Bronchial epithelial cell (primary cell): Measurements from ENCODE around the gene TMEM120B. TPM values are rescaled to one million over a fixed set of nuclear protein-coding genes. Genes with fewer than 3 reads are reported as not detected.
"Not testable (repeated sequence)": the region's sequence is repeated elsewhere in the genome, so short reads cannot be mapped to it uniquely, and the experiment has no call there.

Experiments
- DNase-seq: peaks from one replicate; pipeline ENCODE4 v3.0.0-alpha.2; 2010; ENCODE audit warnings: low read depth
- FAIRE-seq: peaks from 2 replicates; lab custom pipeline; 2011; peaks lifted over from hg19 to GRCh38; lab: Jason Lieb, UNC
- H3K27me3 ChIP-seq: 2 replicates; pipeline ENCODE4 v1.5.1; 2011; ENCODE audit warnings: low read length; ENCODE audit not compliant: control insufficient read depth, insufficient read depth
- H3K36me3 ChIP-seq: 2 replicates; pipeline ENCODE4 v1.5.1; 2011; ENCODE audit warnings: low read length; ENCODE audit not compliant: control insufficient read depth, insufficient read depth
- H3K4me3 ChIP-seq: 2 replicates; pipeline ENCODE4 v1.5.1; 2011; ENCODE audit warnings: mild to moderate bottlenecking, low read depth, low read length, control low read depth
- total RNA-seq: library from RNA; depleted of rRNA; stranded (reverse); fragments of >200 nt; gene quantifications from 2 replicates; pipeline ENCODE4 v1.2.1, GENCODE V29; 2014
- TF ChIP-seq, protein P1 (sequence below): IDR thresholded peaks from 2 replicates; pipeline ENCODE4 v1.5.1; 2011; ENCODE audit warnings: mild to moderate bottlenecking, moderate library complexity, low read length, control low read depth, inconsistent platforms; ENCODE audit not compliant: insufficient read depth, severe bottlenecking

The TMEM120B gene
- total RNA-seq, 1 donor from 2014 or later: 9.7 TPM

DNA sequence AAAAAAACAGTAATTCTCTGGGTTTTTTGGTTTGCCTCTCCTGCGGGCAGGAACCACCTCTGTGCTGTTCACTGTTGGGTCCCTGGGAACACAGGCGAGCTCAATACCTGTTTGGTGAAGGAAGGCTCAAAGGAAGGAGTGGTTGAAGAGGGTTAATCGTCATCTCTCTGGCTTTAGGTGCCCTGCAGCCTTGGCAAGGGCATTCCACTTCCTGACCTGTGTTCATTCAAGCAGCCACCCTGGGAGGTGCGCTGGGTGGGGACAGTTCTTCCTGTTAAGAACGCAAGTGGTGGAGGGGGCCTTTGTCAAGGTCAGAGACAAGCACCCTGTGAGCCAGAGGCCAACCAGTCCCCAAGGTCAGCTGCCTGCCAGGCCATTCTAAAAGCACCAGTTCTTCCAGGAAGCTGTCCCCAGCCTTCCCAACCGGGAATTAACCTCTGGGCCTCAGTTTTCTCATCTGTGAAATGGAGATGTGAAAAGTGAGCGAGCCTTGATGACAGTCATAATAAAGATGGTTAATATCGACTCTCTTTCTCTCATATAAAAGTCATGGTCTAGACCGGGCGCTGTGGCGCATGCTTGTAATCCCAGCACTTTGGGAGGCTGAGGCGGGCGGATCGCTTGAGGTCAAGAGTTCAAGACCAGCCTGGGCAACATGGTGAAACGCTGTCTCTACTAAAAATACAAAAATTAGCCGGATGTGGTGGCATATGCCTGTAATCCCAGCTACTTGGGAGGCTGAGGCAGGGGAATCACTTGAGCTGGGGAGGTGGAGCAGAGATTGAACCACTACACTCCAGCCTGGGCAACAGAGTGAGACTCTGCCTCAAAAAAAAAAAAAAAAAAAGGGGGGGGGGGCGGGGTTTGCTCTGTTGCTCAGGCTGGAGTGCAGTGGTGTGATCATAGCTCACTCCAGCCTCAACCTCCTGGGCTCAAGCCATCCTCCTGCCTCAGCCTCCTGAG, 74.8 kb downstream of the TMEM120B start:
- Histone ChIP-seq H3K27me3 (no peaks in the 10 kb centered on the region), H3K4me3 (no peak overlapping the region), H3K36me3 (peaks cover 2% of the 10 kb centered on the region)
- TF ChIP-seq, protein P1, sequence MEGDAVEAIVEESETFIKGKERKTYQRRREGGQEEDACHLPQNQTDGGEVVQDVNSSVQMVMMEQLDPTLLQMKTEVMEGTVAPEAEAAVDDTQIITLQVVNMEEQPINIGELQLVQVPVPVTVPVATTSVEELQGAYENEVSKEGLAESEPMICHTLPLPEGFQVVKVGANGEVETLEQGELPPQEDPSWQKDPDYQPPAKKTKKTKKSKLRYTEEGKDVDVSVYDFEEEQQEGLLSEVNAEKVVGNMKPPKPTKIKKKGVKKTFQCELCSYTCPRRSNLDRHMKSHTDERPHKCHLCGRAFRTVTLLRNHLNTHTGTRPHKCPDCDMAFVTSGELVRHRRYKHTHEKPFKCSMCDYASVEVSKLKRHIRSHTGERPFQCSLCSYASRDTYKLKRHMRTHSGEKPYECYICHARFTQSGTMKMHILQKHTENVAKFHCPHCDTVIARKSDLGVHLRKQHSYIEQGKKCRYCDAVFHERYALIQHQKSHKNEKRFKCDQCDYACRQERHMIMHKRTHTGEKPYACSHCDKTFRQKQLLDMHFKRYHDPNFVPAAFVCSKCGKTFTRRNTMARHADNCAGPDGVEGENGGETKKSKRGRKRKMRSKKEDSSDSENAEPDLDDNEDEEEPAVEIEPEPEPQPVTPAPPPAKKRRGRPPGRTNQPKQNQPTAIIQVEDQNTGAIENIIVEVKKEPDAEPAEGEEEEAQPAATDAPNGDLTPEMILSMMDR: no peak
- DNase-seq (no peak), FAIRE-seq (no peak)

DNA sequence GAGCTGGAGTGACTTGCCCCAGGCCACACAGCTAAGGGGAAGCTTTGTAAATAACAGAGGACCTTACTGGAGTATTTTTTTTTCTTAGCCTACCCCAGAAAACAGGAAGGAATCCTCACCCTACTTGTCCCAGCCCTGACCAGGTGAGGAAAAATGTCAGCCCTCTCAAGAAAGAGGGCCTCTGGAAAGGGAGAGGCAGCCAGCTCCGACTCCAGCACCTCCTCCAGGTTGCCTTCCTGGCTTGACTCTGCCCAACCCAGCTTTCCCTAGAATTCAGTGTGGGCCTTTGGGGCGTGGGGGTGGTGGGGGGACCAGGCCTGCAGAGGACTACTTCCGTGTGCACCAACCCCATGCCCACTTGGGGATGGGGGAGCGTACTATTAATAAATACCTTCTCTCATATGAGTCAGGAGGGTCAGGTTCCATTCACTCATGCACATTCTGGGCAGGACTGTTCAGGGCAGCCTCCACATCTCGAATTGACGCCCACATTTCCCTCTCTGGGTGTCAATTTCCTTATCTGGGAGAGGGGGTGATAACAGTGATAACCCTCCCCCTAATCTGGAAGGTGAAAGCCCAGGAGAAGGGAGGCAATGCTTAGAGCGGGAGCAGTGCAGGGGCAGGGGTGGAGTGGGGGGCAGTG, 75.7 kb downstream of the TMEM120B start:
- FAIRE-seq (no peak), DNase-seq (no peak)
- TF ChIP-seq, protein P1: no peak
- Histone ChIP-seq H3K4me3 (no peak overlapping the region), H3K36me3 (peaks cover 2% of the 10 kb centered on the region), H3K27me3 (no peaks in the 10 kb centered on the region)

DNA sequence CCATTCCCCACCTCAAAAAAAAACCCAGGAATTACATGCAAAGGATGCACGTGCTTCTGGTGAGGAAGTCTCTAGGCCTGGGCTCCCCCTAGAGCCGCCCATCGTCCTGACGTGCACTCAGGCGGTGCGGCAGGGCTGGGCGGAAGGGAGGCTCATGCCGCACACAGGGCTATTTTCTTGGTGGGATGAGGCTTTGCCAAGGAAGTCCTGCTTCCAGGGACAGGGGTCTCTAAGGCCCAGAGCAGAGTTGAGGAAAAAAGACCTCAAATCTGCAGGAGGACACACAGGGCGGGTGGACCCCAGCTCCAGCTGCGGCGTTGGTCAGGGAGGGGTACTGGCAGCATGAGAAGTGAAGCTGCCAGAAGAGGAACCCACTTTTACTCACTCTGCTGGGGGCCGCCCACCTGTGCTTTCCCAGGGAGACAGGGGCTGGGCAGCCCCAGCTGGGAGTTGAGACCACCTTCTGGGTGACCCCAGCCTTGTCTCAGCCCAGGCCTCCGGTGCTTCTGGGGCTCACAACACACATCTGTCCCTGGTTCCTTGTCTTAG, 76.8 kb downstream of the TMEM120B start:
- H3K27me3 ChIP-seq: no peaks in the 10 kb centered on the region
- DNase-seq (no peak), FAIRE-seq (no peak)
- TF ChIP-seq, protein P1: no peak
- H3K4me3 ChIP-seq: no peak overlapping the region
- peaks cover 2% of the 10 kb centered on the region for H3K36me3 ChIP-seq

DNA sequence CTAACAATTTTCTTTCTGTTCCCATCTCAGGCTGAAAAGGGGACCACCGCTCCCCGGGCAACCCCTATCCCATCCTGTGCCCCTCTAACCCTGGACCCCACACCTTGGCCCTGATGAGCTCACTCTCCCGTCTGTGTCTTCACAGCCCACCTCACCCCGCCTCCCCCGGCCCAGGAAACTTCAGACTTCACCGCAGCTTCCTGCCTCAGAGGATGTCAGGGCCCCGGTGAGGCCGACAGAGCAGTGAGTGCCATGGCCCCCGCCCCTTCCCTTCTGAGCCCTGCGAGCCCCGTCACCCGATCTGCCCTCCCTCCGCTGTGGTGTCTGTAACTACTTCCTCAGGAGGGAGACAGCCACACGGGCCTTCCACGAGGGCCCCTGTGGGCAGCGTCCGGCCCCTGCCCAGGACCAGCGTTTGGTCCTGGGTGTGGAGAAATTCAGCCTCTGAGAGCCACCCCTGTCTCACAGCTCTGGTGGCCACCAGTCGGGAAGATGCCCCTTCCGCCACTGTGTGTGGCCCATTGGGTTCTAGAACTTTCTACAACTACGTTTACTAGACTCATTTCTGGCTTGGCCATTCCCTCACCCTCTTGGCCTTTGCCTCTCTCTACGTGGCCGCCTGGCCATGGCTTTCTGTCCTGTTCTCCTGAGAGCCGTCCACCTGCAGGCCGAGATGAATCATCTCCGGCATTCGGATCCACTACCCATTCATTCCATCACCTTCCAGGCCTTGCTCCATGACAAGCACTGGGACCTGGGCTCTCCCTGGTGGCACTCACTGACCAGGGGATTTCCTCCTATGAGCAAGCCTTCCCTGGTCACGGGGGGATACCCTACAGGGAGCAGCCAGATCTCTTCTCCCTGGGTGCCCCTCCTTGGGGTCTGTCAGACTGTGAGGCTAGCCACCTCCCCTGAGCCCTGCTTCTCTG, 77.5 kb downstream of the TMEM120B start:
- Histone ChIP-seq H3K4me3 (no peak overlapping the region), H3K36me3 (peaks cover 2% of the 10 kb centered on the region), H3K27me3 (no peaks in the 10 kb centered on the region)
- no peak for FAIRE-seq
- TF ChIP-seq, protein P1: no peak
- DNase-seq: no peak

DNA sequence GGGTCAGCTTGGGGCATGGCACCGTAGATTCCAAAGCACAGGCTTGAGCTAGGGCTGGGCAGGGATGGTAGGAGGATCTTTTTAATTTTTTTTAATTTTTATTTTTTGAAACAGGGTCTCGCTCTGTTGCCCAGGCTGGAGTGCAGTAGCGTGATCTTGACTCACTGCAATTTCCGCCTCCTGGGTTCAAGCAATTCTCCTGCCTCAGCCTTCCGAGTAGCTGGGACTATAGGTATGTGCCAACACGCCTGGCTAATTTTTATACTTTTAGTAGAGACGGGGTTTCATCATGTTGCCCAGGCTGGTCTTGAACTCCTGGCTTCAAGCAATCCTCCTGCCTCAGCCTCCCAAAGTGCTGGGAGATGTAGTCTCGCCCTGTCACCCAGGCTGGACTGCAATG, 78.2 kb downstream of the TMEM120B start:
- not testable (repeated sequence) for FAIRE-seq

More for the DNA sequence above, 78.2 kb downstream of the TMEM120B start:
- H3K27me3 ChIP-seq, DNase-seq, H3K4me3 ChIP-seq, H3K36me3 ChIP-seq: not testable (repeated sequence)
